Subcutaneous preadipocyte (primary cell): ENCODE results near the gene CORO6. TPM values are rescaled to one million over a fixed set of nuclear protein-coding genes. Genes with fewer than 3 reads are reported as not detected.

Experiments
- small RNA-seq: library from RNA; depleted of rRNA; stranded (forward); fragments of <200 nt; gene quantifications from one replicate; pipeline ENCODE3, GENCODE V24; 2012
- total RNA-seq: library from RNA; depleted of rRNA; stranded (reverse); fragments of >200 nt; gene quantifications from 2 replicates; pipeline ENCODE4 v1.2.3, GENCODE V29; 2012

Gene CORO6
- total RNA-seq, result 3.9 and 4.0 TPM in 2 replicates

DNA sequence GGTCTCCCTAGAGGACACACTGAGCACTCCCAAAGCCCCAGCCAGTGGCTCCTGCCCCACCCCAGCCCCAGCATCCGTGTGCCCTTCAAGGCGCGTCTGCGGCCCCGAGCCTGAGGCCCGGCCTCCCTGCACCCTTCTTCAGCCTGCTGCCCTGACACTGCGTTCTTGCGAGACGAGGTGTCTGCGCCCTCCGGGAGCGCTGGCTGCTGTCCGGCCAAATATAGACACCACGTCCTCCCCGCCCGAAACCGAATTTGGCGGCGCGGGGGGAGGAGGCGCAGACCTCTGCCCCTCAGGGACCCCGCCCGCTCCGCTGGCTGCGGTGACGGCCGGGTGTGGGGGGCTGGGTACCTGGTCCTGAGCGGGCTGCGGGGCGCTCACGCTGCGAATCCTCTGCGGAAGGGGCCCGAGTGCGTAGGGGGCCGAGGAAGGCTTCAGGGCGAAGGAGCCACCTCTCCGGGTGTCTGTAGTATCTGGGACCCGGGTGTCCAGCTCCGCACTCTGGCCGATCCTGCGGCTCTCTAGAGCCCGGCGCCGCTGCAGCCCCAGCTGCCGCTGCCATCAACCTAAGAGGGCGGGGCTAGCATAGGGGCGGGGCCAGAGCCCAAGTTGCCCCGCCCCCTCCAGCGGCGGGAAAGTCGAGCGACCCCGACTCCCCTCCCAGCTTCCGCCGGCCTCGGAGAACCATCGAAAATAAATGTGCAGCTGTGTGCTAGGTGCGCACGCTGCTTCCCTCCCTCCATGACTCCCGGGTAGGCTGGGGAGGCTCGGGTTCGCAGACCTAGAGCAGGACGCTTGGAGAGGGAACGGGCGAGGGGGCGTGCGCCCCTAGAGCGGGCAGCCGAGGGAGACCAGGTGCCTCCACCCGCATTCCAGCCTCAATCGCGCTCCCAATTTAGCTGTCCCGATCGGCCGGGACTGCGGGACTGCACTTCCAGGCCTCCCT is at the start of gene CORO6:
TSS of gene CORO6 (minus strand) at position 576 of the 946 bp plus-strand sequence. CDS start 1,491 bp downstream, outside the sequence.

DNA sequence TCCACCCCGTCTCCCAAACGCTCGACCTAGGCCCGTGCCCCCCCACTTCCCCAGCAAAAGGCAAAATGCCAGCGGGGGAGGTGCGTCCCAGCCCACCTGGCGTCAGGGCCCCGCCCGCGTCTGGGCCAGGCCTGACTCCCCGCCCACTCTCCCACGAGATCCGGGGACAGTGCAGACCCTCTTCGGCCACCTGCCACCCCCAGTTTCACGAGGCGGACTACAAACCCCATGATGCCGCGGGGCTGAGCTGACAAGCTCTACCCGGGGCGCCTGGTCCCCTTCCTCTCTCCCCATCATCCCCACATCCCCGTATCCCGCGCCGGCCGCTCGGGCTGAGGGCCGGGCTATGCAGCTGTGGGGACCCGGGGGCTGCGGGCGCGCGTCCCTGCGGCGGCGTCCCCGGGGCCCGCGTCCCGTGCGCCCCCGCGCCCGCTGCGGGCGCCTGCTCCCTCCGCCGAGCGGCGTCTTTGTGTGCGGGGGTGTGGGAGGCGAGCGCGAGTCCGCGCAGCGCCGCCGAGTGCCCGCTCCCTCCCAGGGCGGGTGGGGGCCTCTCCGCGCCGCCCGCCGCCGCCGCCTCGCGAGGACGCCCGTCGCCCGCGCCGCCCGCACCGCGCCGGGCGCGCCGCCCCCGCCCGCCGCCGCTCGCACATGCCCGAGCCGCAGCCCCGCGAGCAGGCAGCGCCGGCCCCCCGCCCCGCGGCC is 29.7 kb downstream of the CORO6 start, which contains the start of gene ANKRD13B:
TSS of gene ANKRD13B (plus strand) at position 283 of the 702 bp plus-strand sequence. CDS start 490 bp downstream, outside the sequence.

DNA sequence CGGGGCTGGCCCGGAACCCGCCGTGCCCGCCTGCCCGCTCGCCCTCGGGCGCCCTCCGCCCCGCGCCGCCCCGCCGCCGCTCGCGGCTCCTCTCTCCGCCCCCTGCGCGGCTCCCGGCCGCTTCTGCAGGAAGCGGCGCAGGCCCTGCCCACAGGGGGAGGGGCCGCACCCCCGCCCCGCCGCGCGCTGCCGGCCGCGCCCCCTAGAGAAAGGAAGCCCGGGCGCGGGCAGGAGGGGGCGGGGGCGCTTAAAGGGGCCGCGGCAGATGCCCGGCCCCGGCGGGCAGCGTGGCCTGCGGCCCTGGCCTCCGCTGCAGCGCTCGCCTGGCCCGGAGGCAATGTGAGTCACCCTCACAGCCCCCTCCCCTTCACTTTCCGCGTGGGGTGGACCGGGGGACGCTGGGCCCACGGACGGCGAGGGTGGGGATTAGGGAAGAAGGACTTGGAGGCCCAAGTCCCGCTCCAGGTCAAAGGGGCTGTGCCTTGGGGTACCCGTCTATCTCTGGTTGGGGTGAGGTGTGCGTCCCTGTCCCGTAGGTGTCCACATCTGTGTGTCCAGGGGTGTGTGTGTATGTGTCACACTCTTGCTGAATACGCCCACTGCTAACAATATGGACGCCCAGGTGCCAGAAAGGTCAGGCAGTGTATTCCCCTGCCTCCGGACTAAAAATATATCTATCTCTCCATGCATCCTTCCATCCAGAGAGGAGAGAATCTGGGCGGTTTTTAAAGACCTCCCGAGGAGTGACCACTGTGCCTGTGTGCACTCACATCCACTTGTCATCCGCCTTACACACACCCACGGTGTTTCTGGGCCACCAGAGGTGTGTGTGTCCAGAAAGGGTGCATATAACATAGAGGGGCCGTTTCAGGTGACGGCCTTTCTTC is 32.9 kb downstream of the CORO6 start, which contains the start of gene GIT1:
TSS of gene GIT1 (minus strand) at position 125 of the 887 bp plus-strand sequence. CDS start 270 bp downstream, outside the sequence.

DNA sequence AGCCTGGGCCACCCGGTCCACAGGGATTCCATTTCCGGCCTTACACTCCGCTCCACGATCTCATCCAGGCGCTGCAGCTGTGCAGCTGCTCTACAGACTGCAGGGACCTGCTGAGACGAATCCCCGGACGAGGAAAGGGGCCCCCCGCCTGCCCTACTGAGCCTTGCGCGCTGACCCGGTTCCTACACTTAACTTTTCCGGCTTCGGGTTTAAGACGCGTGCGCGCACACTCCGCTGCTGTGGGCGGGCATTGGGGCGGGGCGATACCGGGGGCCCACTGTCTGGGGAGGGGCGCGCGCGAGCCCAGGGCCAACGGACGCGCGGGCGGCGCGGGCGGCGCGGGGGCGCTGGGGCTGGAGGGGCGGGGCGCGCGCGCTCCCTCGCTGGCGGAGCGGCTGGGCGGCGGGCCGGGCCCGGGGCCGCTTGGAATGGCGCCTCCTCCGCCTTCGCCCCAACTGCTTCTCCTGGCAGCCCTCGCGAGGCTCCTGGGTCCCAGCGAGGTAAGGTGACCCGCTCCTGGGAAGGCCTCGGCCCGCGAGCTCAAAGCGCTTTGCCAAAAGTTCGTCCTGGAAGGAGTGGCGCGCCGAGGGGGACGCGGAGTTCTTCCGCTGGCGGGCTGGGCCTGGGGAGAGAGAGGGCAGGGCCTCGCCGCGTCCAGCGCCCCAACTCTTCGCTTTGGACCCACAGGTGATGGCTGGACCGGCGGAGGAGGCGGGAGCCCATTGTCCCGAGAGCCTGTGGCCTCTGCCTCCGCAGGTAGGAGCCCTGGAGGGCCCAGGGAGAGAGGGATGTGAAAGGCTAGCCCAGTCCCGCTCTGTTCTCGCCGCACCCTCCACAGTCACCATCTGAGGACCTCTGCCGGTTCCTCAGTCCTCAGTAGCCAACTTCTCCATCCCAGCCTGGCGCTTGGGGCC is 54.1 kb downstream of the CORO6 start, which contains the start of gene TP53I13:
TSS of gene TP53I13 (plus strand) at position 371 of the 914 bp plus-strand sequence. CDS start at position 429, 58 bp downstream.

DNA sequence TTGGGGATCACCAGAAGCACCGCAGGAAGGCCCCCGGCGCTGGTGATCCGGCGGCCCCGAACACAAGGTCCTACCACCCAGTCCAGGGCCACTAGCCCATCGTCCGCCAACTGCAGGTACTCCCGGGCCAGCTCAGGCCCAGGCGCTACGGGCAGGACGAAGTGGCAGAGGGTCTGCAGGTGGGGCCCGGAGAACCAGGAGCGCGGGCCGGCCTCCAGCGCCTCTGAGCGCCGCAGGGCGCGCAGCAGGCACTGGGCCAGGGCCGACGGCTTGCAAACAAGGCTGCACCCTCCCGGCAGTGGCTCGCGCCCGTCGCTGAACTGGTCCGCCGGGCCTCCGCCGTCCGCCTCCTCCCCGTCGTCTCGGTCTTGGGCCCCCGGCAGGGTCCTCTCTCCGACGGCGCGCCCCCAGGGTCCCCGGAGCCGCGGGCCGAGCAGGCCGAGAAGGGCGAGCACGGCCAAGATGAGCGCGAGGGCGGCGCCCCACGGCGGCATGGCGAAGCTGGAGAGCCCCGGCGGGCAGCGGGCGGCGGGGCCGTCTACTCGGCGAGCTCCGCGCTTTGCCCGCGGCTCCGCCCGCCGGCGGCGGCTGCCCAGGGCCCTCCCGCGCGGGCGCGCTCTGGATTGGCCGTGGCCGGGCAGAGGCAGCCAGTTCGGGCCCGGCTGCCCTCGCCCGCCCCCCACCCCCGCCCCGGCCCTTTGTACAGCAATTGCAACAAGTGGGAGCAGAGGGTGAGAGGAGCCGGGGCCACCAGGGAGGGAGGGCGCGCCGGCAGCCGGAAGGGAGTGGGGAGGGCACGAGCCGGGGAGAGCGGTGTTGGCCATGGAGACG is 56.0 kb downstream of the CORO6 start, which contains the start of gene ABHD15:
TSS of gene ABHD15 (minus strand) at position 565 of the 831 bp plus-strand sequence. CDS start at position 494, 71 bp downstream.

Small RNA genes lying within 50 kb of the gene (small RNA-seq; reads per million reads assigned to genes)
- gene RNU6-920P, result not detected

Other genes with a start within 250 kb of the CORO6 start
- 37.5 and 53.8 TPM in 2 replicates for gene TAOK1, start 232.5 kb downstream of the CORO6 start, total RNA-seq
- gene ABHD15, start 55.9 kb downstream of the CORO6 start, total RNA-seq, result 8.8 and 11.5 TPM in 2 replicates
- 33.4 and 35.4 TPM in 2 replicates for gene TP53I13, start 54.2 kb downstream of the CORO6 start, total RNA-seq
- 32.0 and 37.9 TPM in 2 replicates for gene GIT1, start 33.3 kb downstream of the CORO6 start, total RNA-seq
- 16.2 and 19.4 TPM in 2 replicates for gene ANKRD13B, start 29.8 kb downstream of the CORO6 start, total RNA-seq